H1 (cell line): ENCODE data around the gene MRTFA. TPM values are rescaled to one million over a fixed set of nuclear protein-coding genes. Genes with fewer than 3 reads are reported as not detected.

Source experiments
- CHD1 ChIP-seq: IDR thresholded peaks from 2 replicates; pipeline ENCODE4 v1.6.1; 2012; ENCODE audit warnings: low read depth, low read length, improper control_type of control experiment
- EZH2 ChIP-seq: fragments of 200-600 bp; sonication (generic); IDR thresholded peaks from 2 replicates; pipeline ENCODE4 v1.7.1; 2012; ENCODE audit warnings: low read depth, mild to moderate bottlenecking, moderate library complexity, low read length, inconsistent platforms; ENCODE audit not compliant: severe bottlenecking
- TCF12 ChIP-seq: IDR thresholded peaks from 2 replicates; pipeline ENCODE4 v1.6.1; 2011; ENCODE audit warnings: low read depth, mild to moderate bottlenecking, low read length
- polyA plus RNA-seq, 7 experiments: library from polyadenylated mRNA; depleted of rRNA in 3 of 7; stranded (reverse) in 5 of 7; unstranded in 2 of 7; fragments of >200 nt in 5 of 7; fragments of 200-250 nt in 2 of 7; gene quantifications; 1 replicate in 5 of 7; 2 replicates in 1 of 7; 4 replicates in 1 of 7; pipeline versions ENCODE4 v1.2.1 to v1.2.3, GENCODE V29; 2011 to 2013; ENCODE audit warnings: missing spikeins in 2 of 7, mixed read lengths in 2 of 7
- total RNA-seq: library from RNA; stranded (reverse); fragmentation: NEBNext Ultra II Directional; extraction: Animal tissue kit (Norgen Biotek cat#: 25700); gene quantifications from 2 replicates; pipeline ENCODE4 v1.2.1, GENCODE V29; 2021
- TF ChIP-seq, protein P1 (sequence below): fragments of 300-600 bp; sonication (generic); IDR thresholded peaks from 2 replicates; pipeline ENCODE4 v1.7.1; 2012; ENCODE audit warnings: low read length, moderate library complexity, mild to moderate bottlenecking, inconsistent platforms; ENCODE audit not compliant: insufficient replicate concordance

Gene MRTFA
- total and polyA plus RNA-seq, 2 of the 8 experiments (the other 6 are each of a cell fraction or from before 2014, with no cell fraction given) = 5.4 to 37.9 TPM

DNA sequence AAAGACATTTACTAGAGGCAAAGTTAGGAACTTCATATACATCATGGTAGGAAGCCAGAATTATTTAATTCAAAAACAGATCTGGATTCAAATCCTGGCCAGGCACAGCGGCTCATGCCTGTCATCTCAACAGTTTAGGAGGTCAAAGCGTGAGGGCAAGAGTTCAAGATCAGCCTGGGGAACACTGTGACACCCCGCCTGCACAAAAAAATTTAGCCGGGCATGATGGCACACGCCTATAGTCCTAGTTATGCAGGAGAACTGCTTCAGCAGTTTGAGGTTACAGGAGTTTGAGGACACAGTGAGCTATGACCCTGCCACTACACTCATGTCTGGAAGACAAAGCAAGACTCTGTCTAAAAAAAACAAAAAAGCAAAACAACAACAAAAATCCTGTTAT is 8.9 kb downstream of the MRTFA start (continued):
- TF ChIP-seq, protein P1, sequence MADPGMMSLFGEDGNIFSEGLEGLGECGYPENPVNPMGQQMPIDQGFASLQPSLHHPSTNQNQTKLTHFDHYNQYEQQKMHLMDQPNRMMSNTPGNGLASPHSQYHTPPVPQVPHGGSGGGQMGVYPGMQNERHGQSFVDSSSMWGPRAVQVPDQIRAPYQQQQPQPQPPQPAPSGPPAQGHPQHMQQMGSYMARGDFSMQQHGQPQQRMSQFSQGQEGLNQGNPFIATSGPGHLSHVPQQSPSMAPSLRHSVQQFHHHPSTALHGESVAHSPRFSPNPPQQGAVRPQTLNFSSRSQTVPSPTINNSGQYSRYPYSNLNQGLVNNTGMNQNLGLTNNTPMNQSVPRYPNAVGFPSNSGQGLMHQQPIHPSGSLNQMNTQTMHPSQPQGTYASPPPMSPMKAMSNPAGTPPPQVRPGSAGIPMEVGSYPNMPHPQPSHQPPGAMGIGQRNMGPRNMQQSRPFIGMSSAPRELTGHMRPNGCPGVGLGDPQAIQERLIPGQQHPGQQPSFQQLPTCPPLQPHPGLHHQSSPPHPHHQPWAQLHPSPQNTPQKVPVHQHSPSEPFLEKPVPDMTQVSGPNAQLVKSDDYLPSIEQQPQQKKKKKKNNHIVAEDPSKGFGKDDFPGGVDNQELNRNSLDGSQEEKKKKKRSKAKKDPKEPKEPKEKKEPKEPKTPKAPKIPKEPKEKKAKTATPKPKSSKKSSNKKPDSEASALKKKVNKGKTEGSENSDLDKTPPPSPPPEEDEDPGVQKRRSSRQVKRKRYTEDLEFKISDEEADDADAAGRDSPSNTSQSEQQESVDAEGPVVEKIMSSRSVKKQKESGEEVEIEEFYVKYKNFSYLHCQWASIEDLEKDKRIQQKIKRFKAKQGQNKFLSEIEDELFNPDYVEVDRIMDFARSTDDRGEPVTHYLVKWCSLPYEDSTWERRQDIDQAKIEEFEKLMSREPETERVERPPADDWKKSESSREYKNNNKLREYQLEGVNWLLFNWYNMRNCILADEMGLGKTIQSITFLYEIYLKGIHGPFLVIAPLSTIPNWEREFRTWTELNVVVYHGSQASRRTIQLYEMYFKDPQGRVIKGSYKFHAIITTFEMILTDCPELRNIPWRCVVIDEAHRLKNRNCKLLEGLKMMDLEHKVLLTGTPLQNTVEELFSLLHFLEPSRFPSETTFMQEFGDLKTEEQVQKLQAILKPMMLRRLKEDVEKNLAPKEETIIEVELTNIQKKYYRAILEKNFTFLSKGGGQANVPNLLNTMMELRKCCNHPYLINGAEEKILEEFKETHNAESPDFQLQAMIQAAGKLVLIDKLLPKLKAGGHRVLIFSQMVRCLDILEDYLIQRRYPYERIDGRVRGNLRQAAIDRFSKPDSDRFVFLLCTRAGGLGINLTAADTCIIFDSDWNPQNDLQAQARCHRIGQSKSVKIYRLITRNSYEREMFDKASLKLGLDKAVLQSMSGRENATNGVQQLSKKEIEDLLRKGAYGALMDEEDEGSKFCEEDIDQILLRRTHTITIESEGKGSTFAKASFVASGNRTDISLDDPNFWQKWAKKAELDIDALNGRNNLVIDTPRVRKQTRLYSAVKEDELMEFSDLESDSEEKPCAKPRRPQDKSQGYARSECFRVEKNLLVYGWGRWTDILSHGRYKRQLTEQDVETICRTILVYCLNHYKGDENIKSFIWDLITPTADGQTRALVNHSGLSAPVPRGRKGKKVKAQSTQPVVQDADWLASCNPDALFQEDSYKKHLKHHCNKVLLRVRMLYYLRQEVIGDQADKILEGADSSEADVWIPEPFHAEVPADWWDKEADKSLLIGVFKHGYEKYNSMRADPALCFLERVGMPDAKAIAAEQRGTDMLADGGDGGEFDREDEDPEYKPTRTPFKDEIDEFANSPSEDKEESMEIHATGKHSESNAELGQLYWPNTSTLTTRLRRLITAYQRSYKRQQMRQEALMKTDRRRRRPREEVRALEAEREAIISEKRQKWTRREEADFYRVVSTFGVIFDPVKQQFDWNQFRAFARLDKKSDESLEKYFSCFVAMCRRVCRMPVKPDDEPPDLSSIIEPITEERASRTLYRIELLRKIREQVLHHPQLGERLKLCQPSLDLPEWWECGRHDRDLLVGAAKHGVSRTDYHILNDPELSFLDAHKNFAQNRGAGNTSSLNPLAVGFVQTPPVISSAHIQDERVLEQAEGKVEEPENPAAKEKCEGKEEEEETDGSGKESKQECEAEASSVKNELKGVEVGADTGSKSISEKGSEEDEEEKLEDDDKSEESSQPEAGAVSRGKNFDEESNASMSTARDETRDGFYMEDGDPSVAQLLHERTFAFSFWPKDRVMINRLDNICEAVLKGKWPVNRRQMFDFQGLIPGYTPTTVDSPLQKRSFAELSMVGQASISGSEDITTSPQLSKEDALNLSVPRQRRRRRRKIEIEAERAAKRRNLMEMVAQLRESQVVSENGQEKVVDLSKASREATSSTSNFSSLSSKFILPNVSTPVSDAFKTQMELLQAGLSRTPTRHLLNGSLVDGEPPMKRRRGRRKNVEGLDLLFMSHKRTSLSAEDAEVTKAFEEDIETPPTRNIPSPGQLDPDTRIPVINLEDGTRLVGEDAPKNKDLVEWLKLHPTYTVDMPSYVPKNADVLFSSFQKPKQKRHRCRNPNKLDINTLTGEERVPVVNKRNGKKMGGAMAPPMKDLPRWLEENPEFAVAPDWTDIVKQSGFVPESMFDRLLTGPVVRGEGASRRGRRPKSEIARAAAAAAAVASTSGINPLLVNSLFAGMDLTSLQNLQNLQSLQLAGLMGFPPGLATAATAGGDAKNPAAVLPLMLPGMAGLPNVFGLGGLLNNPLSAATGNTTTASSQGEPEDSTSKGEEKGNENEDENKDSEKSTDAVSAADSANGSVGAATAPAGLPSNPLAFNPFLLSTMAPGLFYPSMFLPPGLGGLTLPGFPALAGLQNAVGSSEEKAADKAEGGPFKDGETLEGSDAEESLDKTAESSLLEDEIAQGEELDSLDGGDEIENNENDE = no peak
- TF ChIP-seq TCF12 = no peak
- TF ChIP-seq CHD1 = no peak
- TF ChIP-seq EZH2 = no peak
